ENCODE results near the gene GZMA. TPM values are rescaled to one million over a fixed set of nuclear protein-coding genes. Genes with fewer than 3 reads are reported as not detected.
"Not testable (repeated sequence)": the region's sequence is repeated elsewhere in the genome, so short reads cannot be mapped to it uniquely, and the experiment has no call there.

The GZMA gene
- total RNA-seq, 2 donors from 2014 or later = 4.2 to 25.1 TPM

DNA sequence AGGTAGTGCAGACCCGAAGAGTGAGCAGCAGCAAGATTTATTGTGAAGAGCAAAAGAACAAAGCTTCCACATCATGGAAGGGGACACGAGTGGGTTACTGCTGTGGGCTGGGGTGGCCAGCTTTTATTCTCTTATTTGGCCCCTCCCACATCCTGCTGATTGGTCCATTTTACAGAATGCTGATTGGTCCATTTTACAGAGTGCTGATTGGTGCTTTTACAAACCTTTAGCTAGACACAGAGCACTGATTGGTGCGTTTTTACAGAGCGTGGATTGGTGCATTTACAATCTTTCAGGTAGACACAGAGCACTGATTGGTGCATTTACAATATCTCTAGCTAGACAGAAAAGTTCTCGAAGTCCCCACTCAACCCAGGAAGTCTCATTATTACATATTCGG, 11.4 kb upstream of the GZMA start:
- ATAC-seq (replicated peaks in 1 of 2); H3K27ac Mint-ChIP-seq: not testable (repeated sequence)

DNA sequence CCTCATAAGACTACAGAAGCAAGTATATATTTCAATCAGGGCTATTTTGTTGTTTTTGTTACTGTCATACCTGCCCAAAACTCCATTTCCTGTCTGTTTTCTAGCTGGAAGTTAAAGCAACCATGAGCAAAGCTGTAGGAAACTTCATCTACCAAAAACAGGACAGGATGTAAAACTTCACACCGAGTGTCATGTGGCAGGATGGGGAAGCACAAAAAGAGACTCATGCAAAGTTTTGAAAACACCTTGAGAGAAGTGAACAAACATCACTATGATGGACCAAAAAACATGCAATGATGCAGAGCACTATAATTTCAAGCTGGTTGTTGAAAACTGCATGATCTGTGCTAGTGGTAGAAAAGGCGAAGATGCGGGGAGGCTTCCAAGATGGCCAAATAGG, 6.3 kb upstream of the GZMA start:
- DNase-seq (no peak), ATAC-seq (replicated peaks in 1 of 2) (peak in 1 of 2 donors; percentile 73)
- peak overlapping the region; percentile 42 to 54 for H3K4me3 Mint-ChIP-seq
- peaks cover 16% of the 10 kb centered on the region for H3K27me3 Mint-ChIP-seq (ENCODE audit: low read depth)
- peaks cover 15 to 28% of the 10 kb centered on the region in 2 donors for H3K36me3 Mint-ChIP-seq (ENCODE audit: insufficient read depth in 2 of 2)
- H3K4me1 Mint-ChIP-seq (ENCODE audit: low read depth) = peaks cover 33% of the 10 kb centered on the region
- H3K27ac Mint-ChIP-seq = peak overlapping the region; percentile 73
- H3K9me3 Mint-ChIP-seq = peaks cover 2 to 14% of the 10 kb centered on the region in 2 donors

More for the DNA sequence above, 11.4 kb upstream of the GZMA start:
- H3K4me3 Mint-ChIP-seq; H3K27me3 Mint-ChIP-seq (ENCODE audit: low read depth); H3K9me3 Mint-ChIP-seq; H3K4me1 Mint-ChIP-seq (ENCODE audit: low read depth); DNase-seq; H3K36me3 Mint-ChIP-seq (ENCODE audit: insufficient read depth in 2 of 2): not testable (repeated sequence)

DNA sequence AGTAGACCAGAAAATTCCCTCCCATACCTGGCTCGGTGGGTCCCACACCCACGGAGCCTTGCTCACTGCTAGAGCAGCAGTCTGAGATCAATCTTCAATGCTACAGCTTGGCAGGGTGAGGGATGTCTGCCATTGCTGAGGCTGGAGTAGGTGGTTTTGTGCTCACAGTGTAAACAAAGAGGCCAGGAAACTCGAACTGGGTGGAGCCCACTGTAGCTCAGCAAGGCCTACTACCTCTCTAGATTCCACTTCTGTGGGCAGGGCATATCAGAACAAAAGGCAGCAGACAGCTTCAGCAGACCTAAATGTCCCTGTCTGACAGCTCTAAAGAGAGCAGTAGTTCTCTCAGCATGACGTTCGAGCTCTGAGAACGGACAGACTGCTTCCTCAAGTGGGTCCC, 5.6 kb upstream of the GZMA start:
- Mint-ChIP-seq H3K9me3 (peaks cover 2 to 15% of the 10 kb centered on the region in 2 donors), H3K4me3 (peak overlapping the region in 1 of 2 donors; percentile 33), H3K36me3 (ENCODE audit: insufficient read depth in 2 of 2) (peaks cover 15 to 28% of the 10 kb centered on the region in 2 donors), H3K27me3 (ENCODE audit: low read depth) (peaks cover 16% of the 10 kb centered on the region), H3K27ac (no peak overlapping the region), H3K4me1 (ENCODE audit: low read depth) (peaks cover 39% of the 10 kb centered on the region)
- ATAC-seq (replicated peaks in 1 of 2) = peak in 1 of 2 donors; percentile 23
- no peak for DNase-seq

DNA sequence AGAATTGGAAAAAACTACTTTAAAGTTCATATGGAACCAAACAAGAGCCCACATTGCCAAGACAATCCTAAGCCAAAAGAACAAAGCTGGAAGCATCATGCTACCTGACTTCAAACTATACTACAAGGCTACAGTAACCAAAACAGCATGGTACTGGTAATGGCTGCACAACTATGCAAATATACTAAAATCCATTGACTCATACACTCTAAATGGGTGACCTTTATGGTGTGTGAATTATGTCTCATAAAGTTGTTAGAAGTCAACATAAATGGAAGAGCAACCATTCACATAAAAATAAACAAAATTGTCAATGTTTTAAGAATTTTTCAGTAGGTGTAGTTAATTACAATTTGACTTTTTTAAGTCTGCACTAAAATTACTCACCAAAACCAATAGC, 1.3 kb upstream of the GZMA start:
- Mint-ChIP-seq H3K4me1 (ENCODE audit: low read depth) (peaks cover 58% of the 10 kb centered on the region), H3K36me3 (ENCODE audit: insufficient read depth in 2 of 2) (peaks cover 15 to 28% of the 10 kb centered on the region in 2 donors), H3K4me3 (peak overlapping the region in 1 of 2 donors; percentile 89), H3K9me3 (peaks cover 2 to 15% of the 10 kb centered on the region in 2 donors), H3K27me3 (ENCODE audit: low read depth) (peaks cover 31% of the 10 kb centered on the region)
- not testable (repeated sequence) for DNase-seq, H3K27ac Mint-ChIP-seq
- ATAC-seq (replicated peaks in 1 of 2) = peak; percentile 23 to 31

DNA sequence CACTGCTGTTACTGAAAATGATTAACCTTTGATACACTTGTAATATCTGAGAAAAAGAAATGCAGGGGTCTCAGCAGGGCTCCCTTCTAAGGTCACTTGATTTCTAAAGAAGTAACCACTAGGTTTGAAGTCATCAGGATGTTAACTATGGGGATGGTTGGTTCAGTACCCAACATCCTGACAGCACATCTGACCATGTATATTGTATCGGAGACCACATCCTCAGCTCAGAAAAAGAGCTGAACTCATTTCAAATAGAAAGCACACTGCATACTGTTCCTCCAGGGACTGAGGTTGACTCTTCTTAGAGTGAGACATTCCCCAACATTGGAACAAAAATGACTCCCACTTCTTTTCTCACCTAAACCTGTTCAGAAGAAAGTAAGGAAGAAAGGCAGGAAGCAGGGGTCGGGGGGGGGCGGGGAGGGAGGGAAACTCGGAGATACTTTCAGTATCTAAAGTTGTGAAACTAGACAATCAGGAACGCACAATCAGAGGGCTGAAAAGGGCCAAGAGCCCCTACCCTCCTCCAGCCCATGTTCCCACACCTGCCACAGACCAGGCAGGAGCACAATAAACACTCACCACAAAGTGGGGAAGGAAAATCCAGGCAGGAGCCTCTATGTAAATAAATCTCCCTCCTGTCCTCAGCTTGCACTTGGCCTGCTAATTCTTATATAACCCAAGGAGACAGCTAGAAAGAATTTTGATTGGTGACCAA, 730 bp upstream of the GZMA start:
- Mint-ChIP-seq H3K9me3 (peaks cover 2 to 15% of the 10 kb centered on the region in 2 donors), H3K36me3 (ENCODE audit: insufficient read depth in 2 of 2) (peaks cover 18 to 28% of the 10 kb centered on the region in 2 donors), H3K4me1 (ENCODE audit: low read depth) (peaks cover 52% of the 10 kb centered on the region), H3K27me3 (ENCODE audit: low read depth) (peaks cover 31% of the 10 kb centered on the region), H3K4me3 (peak overlapping the region; percentile 83 to 89), H3K27ac (peak overlapping the region; percentile 84)
- peak; percentile 15 to 16 for DNase-seq
- ATAC-seq (replicated peaks in 1 of 2) = peak; percentile 87 to 88

DNA sequence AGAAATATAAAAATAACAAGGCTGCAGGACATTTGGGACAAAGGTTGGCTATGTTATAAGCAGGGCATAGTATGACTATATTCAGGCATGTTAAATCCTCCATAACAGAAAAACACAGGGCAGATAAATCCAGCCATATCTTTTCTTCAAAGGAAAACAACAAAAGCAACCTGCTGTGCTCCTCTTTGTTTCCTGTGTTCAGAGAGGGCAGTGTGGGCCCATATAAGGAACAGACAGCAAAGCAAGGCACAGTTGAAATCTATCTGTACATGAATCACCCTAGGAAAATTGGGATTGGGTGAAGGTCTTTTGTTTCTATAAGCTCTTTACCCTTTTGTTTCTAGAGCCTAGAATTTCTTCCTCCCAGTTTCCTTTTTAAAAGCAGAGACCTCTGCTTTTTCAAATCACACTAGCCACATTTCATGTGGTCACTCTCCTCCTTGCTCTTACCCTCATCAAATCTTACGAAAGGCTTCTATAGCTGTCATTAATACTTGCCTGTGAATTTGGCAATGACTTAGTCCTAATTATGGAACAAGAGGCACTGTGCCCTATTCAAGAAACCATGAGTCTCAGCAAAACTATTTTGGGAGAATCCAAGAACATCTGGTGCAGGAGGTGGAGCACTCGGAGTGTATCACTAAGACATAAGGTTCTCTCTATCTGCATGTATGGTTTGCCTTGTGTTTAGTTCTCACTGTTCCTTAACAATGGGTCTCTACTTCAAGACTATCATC, 1.8 kb downstream of the GZMA start:
- no peak for DNase-seq
- H3K4me3 Mint-ChIP-seq = peak overlapping the region in 1 of 2 donors; percentile 60
- peaks cover 2 to 11% of the 10 kb centered on the region in 2 donors for H3K9me3 Mint-ChIP-seq
- peaks cover 12% of the 10 kb centered on the region in 2 donors for H3K36me3 Mint-ChIP-seq (ENCODE audit: insufficient read depth in 2 of 2)
- H3K27ac Mint-ChIP-seq = peak overlapping the region; percentile 58
- H3K27me3 Mint-ChIP-seq (ENCODE audit: low read depth) = peaks cover 22% of the 10 kb centered on the region
- no peak for ATAC-seq (replicated peaks in 1 of 2)
- H3K4me1 Mint-ChIP-seq (ENCODE audit: low read depth) = peaks cover 43% of the 10 kb centered on the region

DNA sequence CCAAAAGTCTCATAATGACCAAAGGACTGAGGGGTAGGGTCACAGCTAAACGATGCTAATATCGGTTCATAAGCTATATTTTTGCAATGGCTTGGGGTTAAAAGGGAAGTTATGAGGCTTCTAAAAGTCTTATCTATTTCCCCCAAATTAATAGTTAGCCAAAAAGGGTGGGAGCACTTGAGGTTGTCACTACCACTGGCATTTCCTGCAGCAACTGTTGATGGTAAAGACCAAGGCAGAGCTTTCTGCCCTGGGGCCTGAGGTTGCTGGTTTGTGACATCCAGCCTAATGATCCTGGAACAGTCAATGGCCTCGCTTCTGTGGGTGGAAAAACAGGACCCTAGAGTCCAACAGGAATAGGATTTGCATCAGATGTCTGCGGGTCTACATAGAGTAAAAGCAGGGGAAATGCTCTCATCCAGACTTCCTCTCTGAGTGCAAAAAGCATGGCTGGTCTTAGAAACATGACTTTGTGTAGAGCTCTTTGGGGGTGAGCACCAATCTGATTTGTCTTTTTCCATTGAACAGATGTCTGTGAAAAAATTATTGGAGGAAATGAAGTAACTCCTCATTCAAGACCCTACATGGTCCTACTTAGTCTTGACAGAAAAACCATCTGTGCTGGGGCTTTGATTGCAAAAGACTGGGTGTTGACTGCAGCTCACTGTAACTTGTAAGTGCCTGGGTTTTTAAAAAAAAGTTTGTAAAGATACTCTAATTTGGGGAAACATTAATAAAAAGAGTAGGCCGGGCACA, 2.7 kb downstream of the GZMA start:
- Mint-ChIP-seq H3K4me1 (ENCODE audit: low read depth) (peaks cover 43% of the 10 kb centered on the region), H3K27ac (peak overlapping the region; percentile 58), H3K9me3 (peaks cover 0 to 9% of the 10 kb centered on the region in 2 donors), H3K36me3 (ENCODE audit: insufficient read depth in 2 of 2) (peaks cover 8 to 9% of the 10 kb centered on the region in 2 donors), H3K4me3 (peak overlapping the region in 1 of 2 donors; percentile 60), H3K27me3 (ENCODE audit: low read depth) (peaks cover 20% of the 10 kb centered on the region)
- DNase-seq = no peak
- no peak for ATAC-seq (replicated peaks in 1 of 2)

DNA sequence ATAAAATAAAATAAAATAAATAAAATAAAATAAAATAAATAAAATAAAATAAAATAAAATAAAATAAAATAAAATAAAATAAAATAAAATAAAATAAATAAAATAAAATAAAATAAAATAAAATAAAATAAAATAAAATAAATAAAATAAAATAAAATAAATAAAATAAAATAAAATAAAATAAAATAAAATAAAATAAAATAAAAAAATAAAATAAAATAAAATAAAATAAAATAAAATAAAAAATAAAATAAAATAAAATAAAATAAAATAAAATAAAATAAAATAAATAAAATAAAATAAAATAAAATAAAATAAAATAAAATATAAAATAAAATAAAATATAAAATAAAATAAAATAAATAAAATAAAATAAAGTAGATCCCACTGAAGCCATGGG, 3.5 kb downstream of the GZMA start:
- peaks cover 37% of the 10 kb centered on the region for H3K4me1 Mint-ChIP-seq (ENCODE audit: low read depth)
- not testable (repeated sequence) for H3K27ac Mint-ChIP-seq; ATAC-seq (replicated peaks in 1 of 2); H3K9me3 Mint-ChIP-seq; H3K36me3 Mint-ChIP-seq (ENCODE audit: insufficient read depth in 2 of 2); H3K4me3 Mint-ChIP-seq; DNase-seq
- H3K27me3 Mint-ChIP-seq (ENCODE audit: low read depth) = peaks cover 20% of the 10 kb centered on the region

DNA sequence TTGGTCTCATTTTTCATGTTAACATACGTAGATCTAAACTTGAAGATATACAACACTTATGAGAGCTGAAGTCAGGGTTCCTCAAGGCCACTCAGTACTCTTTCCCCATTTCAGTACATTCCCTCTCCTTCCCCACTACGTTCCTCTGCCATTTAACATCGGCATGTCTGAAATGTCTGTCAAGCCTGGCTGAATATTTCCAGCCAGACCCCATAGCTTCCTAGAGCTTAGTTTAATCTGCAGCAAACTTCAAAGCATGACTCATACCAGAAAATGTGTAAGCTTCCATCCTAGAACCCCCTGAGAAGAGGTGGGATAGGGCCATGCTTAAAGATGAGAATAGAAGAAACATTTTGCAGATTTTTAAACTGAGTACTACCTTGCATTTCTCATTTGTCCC, 6.2 kb downstream of the GZMA start:
- Mint-ChIP-seq H3K9me3 (no peaks in the 10 kb centered on the region), H3K4me3 (no peak overlapping the region), H3K27me3 (ENCODE audit: low read depth) (peaks cover 24% of the 10 kb centered on the region), H3K27ac (no peak overlapping the region), H3K36me3 (ENCODE audit: insufficient read depth in 2 of 2) (peaks cover 2 to 3% of the 10 kb centered on the region in 2 donors), H3K4me1 (ENCODE audit: low read depth) (peaks cover 28% of the 10 kb centered on the region)
- DNase-seq = no peak
- ATAC-seq (replicated peaks in 1 of 2) = no peak

DNA sequence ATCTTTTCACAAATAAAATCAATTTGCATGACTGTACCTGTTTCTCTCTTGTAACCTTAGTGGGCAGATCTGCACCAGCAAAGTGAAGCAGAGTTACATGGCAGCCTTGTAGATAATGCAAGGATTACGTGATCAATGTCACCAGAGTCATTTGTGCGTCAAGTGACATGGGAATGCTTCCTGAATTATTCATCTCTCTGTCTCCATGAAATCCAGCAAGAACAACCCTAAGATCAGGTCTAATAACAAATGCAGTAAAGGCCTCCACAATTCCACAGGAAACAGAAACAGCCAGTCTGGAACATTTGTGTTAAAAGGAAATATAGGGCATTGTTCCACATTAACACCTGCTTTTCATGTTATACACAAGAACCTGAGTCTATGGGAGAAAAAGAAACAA, 7.8 kb downstream of the GZMA start:
- H3K27me3 Mint-ChIP-seq (ENCODE audit: low read depth) = peaks cover 17% of the 10 kb centered on the region

DNA sequence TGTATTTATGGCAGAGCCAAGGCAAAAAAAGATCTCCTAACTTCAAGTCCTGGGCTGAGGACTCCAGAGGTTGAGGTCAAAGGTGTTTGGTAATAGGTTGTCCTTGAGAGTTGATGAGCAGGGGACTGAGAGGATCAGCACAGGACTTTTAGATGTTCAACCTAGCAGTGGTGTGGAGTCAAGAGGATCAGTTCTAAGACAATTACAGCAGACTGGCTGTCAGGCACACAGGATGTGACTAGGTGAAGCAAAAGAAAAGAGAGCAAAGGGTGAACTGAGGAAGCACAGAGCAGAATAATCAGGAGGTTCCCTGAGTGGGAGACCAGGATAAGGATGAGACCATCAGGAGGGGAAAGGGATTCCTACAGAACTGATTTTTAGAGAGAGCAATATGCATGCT, 10.9 kb downstream of the GZMA start:
- Mint-ChIP-seq H3K4me3 (no peak overlapping the region), H3K36me3 (ENCODE audit: insufficient read depth in 2 of 2) (peaks cover 0 to 2% of the 10 kb centered on the region in 2 donors), H3K4me1 (ENCODE audit: low read depth) (peaks cover 27% of the 10 kb centered on the region), H3K27ac (no peak overlapping the region), H3K27me3 (ENCODE audit: low read depth) (peaks cover 14% of the 10 kb centered on the region), H3K9me3 (no peaks in the 10 kb centered on the region)
- DNase-seq = no peak
- no peak for ATAC-seq (replicated peaks in 1 of 2)

More for the DNA sequence above, 7.8 kb downstream of the GZMA start:
- H3K4me3 Mint-ChIP-seq = no peak overlapping the region
- H3K27ac Mint-ChIP-seq = no peak overlapping the region
- H3K36me3 Mint-ChIP-seq (ENCODE audit: insufficient read depth in 2 of 2) = peaks cover 2 to 3% of the 10 kb centered on the region in 2 donors
- H3K4me1 Mint-ChIP-seq (ENCODE audit: low read depth) = peaks cover 18% of the 10 kb centered on the region
- no peak for DNase-seq
- H3K9me3 Mint-ChIP-seq = no peaks in the 10 kb centered on the region
- ATAC-seq (replicated peaks in 1 of 2) = no peak

DNA sequence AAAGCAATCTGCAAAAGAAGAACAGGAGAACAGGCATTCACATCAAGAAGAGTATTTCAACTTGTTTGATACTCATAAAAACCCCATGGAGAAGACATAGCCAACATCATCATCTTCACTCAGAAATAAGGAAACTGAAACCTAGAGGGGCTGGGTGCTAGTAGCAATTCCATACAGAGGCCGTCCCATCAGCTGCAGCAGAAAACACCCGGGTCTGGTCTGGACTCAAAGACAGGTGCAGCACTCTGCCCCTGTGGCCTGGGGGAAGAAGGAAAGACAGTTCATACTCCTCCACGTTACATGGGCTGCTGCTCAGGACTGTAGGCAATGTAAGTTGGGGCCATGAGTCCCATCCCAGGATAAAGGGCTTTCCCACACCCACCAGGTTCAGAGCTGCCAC, 11.6 kb downstream of the GZMA start:
- Mint-ChIP-seq H3K36me3 (ENCODE audit: insufficient read depth in 2 of 2) (peaks cover 0 to 2% of the 10 kb centered on the region in 2 donors), H3K4me3 (no peak overlapping the region), H3K4me1 (ENCODE audit: low read depth) (peaks cover 27% of the 10 kb centered on the region), H3K27ac (no peak overlapping the region), H3K27me3 (ENCODE audit: low read depth) (peaks cover 14% of the 10 kb centered on the region), H3K9me3 (no peaks in the 10 kb centered on the region)
- ATAC-seq (replicated peaks in 1 of 2) (no peak), DNase-seq (no peak)

DNA sequence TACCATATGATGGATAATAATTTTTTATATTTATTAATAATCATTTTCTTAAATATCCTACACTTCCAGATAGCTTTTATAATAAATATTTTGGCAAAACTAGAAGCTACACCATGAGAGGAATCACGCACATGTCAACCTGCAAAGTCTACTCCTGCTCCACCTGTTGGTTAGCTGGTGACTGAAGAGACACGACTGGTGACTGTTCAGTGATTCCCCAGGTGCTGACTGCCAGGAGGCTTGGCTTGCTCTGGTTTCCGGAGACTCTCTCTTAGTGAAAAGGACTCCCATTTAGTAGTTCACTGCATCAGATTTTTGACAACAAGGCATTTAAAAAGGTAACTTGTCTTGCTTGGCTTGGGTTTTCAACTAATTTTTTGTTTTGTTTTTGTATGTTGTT, 20.9 kb downstream of the GZMA start:
- no peak for DNase-seq
- no peak overlapping the region for H3K4me3 Mint-ChIP-seq
- ATAC-seq (replicated peaks in 1 of 2) = no peak
- no peaks in the 10 kb centered on the region for H3K27me3 Mint-ChIP-seq (ENCODE audit: low read depth)
- H3K4me1 Mint-ChIP-seq (ENCODE audit: low read depth) = peaks cover 4% of the 10 kb centered on the region
- H3K36me3 Mint-ChIP-seq (ENCODE audit: insufficient read depth in 2 of 2) = no peaks in the 10 kb centered on the region
- H3K9me3 Mint-ChIP-seq = no peaks in the 10 kb centered on the region
- no peak overlapping the region for H3K27ac Mint-ChIP-seq

All from activated T-cell treated with anti-CD3 and anti-CD28 coated beads, Interleukin-2, amount 50 U/mL, for 72 hours (primary cell).